ENCODE data around the gene MPPED1.

MPPED1 gene

GRCh38 chr22:43425976-43426785 is 14.4 kb downstream of the MPPED1 start:
- no peak for FAIRE-seq
- no peak for TF ChIP-seq TAF1 (IDR thresholded peaks at IDR 0.05; ENCODE audit: low read depth, low read length)
- no peak for TF ChIP-seq POLR2A (IDR thresholded peaks at IDR 0.05; ENCODE audit: low read depth, low read length)
- TF ChIP-seq PAX5 (IDR thresholded peaks at IDR 0.05; ENCODE audit: insufficient read depth, low read length, severe bottlenecking): no peak
- TF ChIP-seq POLR2AphosphoS5 (IDR thresholded peaks at IDR 0.05; ENCODE audit: low read depth, low read length): no peak
- TF ChIP-seq SPI1 (IDR thresholded peaks at IDR 0.05; ENCODE audit: low read depth, low read length): no peak
- TF ChIP-seq POU2F2 (IDR thresholded peaks at IDR 0.05; ENCODE audit: low read depth, low read length): no peak

GRCh38 chr22:43426816-43427215 is 15.0 kb downstream of the MPPED1 start:
- FAIRE-seq (no peak), DNase-seq (ENCODE audit: insufficient read length, low spot score) (no peak)
- TF ChIP-seq POLR2AphosphoS5 (IDR thresholded peaks at IDR 0.05; ENCODE audit: low read depth, low read length) (no peak), POLR2A (IDR thresholded peaks at IDR 0.05; ENCODE audit: low read depth, low read length) (no peak), SPI1 (IDR thresholded peaks at IDR 0.05; ENCODE audit: low read depth, low read length) (no peak), POU2F2 (IDR thresholded peaks at IDR 0.05; ENCODE audit: low read depth, low read length) (no peak), TAF1 (IDR thresholded peaks at IDR 0.05; ENCODE audit: low read depth, low read length) (no peak), PAX5 (IDR thresholded peaks at IDR 0.05; ENCODE audit: insufficient read depth, low read length, severe bottlenecking) (no peak)

More at GRCh38 chr22:43425976-43426785, 14.4 kb downstream of the MPPED1 start:
- no peak for DNase-seq (ENCODE audit: insufficient read length, low spot score)

DNA sequence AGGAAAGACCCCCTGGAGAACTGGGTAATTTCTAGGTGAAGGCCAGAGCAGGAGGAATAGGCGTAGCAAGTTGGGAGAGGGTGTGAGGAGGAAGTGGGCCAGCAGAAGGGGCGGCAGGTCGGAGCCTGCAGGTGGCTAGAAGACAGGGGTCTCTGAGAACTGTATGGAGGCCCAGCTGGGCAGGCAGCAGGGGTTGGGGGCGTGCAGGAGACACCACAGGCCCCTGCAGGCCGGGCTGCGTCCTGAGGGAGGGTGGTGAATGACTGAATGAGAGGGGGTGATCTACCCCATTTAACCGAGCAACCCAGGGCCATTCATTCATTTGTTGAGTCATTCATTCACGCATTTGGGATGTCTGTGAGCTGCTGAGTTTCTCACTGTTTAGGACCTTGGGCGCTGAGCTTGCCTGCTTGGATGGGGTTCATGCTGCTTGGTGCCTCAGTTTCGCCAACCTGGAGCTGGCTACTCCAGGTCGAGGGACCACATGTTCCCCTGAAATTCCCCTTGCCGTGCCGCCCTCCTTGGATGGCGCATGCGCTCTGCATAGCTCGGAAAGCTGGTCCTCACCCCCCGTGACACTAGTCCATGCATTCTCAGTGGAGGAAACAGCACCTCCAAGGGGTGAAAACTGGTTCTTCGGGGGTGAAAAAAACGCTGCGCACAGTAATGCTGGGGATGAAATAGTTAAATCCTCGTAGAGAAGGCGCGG is 15.6 kb downstream of the MPPED1 start:
- TF ChIP-seq POLR2A (IDR thresholded peaks at IDR 0.05; ENCODE audit: low read depth, low read length): no peak
- no peak for TF ChIP-seq TAF1 (IDR thresholded peaks at IDR 0.05; ENCODE audit: low read depth, low read length)
- TF ChIP-seq POU2F2 (IDR thresholded peaks at IDR 0.05; ENCODE audit: low read depth, low read length): no peak
- TF ChIP-seq SPI1 (IDR thresholded peaks at IDR 0.05; ENCODE audit: low read depth, low read length): no peak
- no peak for TF ChIP-seq POLR2AphosphoS5 (IDR thresholded peaks at IDR 0.05; ENCODE audit: low read depth, low read length)
- no peak for TF ChIP-seq PAX5 (IDR thresholded peaks at IDR 0.05; ENCODE audit: insufficient read depth, low read length, severe bottlenecking)
- FAIRE-seq: no peak
- DNase-seq (ENCODE audit: insufficient read length, low spot score): no peak

DNA sequence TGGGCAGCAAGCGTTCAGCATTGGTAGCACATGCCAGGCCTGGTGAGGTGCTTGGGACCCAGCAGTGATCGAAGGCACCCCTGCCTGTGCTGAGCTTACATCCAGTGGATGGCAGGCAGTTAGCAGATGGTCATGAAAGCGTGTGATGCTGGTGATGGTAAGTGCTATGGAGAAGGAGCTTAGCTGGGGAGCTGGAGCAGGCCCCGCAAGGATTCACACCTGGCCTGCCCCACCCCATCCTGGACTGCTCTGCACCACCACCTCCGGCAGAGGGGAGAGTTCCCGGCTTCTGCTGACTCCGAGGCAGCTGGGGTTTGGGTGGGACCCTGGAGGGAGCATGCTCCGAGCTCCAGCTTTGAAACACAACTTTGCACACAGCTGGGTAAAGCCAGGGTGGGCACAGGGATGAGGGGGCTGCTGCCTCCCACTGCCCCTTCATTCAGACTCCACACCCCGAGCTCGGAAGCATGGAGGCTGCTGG is 16.2 kb downstream of the MPPED1 start:
- TF ChIP-seq TAF1 (IDR thresholded peaks at IDR 0.05; ENCODE audit: low read depth, low read length) (no peak), SPI1 (IDR thresholded peaks at IDR 0.05; ENCODE audit: low read depth, low read length) (no peak), POLR2AphosphoS5 (IDR thresholded peaks at IDR 0.05; ENCODE audit: low read depth, low read length) (no peak)
- no peak for DNase-seq (ENCODE audit: insufficient read length, low spot score)
- FAIRE-seq: no peak

GRCh38 chr22:43428521-43428920 is 16.7 kb downstream of the MPPED1 start:
- TF ChIP-seq POLR2AphosphoS5 (IDR thresholded peaks at IDR 0.05; ENCODE audit: low read depth, low read length): no peak
- FAIRE-seq: no peak
- no peak for DNase-seq (ENCODE audit: insufficient read length, low spot score)

- no peak for TF ChIP-seq SPI1 (IDR thresholded peaks at IDR 0.05; ENCODE audit: low read depth, low read length)
- no peak for TF ChIP-seq PAX5 (IDR thresholded peaks at IDR 0.05; ENCODE audit: insufficient read depth, low read length, severe bottlenecking)
- no peak for TF ChIP-seq POU2F2 (IDR thresholded peaks at IDR 0.05; ENCODE audit: low read depth, low read length)
- no peak for TF ChIP-seq POLR2AphosphoS5 (IDR thresholded peaks at IDR 0.05; ENCODE audit: low read depth, low read length)
- no peak for TF ChIP-seq TAF1 (IDR thresholded peaks at IDR 0.05; ENCODE audit: low read depth, low read length)
- TF ChIP-seq POLR2A (IDR thresholded peaks at IDR 0.05; ENCODE audit: low read depth, low read length): no peak
- FAIRE-seq (no peak), DNase-seq (ENCODE audit: insufficient read length, low spot score) (no peak)
Measured at GRCh38 chr22:43429426-43429825, 17.6 kb downstream of the MPPED1 start.

DNA sequence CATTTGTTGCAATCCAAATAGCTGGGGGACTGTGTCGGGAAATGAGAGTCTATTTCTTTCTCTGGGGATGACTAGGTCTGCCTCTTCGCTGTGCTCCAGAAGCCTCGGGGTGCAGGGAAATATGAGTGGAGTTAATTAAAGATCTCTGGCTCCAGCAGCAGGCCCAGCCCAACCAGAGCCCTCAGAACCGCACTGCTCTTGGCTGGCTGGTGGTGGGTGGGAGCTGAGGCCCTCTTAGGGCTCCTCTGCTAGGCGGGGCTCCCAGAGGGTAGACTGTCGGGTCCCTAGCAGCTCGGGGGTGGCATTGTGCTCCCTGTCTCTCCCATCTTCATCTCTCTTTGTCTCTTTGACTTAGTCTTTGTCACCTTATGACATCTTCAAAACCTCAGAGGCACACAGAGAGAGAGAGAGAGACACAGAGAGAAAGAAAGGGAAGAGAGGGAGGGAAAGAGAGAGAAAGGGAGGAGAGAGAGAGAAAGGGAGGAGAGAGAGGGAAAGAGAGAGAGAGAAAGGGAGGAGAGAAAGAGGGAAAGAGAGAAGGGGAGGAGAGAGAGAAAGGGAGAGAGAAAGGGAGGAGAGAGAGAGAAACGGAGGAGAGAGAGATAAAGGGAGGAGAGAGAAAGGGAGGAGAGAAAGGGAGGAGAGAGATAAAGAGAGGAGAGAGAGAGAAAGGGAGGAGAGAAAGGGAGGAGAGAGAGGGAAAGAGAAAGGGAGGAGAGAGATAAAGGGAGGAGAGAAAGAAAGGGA is 20.2 kb downstream of the MPPED1 start:
- no peak for FAIRE-seq
- TF ChIP-seq TAF1 (IDR thresholded peaks at IDR 0.05; ENCODE audit: low read depth, low read length): no peak
- no peak for DNase-seq (ENCODE audit: insufficient read length, low spot score)

DNA sequence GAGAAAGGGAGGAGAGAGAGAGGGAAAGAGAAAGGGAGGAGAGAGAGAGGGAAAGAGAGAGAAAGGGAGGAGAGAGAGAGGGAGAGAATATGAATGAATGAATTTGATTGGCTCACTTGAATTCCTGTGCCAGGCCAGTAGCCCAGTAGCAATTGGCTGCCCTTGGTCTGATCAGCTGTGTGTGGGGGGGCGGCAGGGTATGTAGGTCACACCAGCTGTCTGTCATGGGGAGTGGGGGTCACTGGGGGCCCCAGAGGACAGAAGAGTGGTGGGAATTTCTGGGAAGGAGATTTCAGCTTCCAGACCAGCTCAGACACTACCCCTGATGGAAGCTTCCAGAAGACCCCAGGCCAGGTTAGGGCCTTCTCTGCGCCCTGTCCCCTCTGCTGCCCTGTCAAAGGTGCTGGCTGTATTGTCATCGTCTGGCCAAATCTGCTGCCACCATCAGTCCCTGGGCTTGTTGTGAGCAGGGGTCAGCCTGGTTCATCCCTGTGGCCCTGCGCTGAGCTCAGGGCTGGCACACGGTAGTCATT is 21.1 kb downstream of the MPPED1 start:
- no peak for DNase-seq (ENCODE audit: insufficient read length, low spot score)
- TF ChIP-seq POU2F2 (IDR thresholded peaks at IDR 0.05; ENCODE audit: low read depth, low read length): no peak
- no peak for TF ChIP-seq SPI1 (IDR thresholded peaks at IDR 0.05; ENCODE audit: low read depth, low read length)
- TF ChIP-seq POLR2A (IDR thresholded peaks at IDR 0.05; ENCODE audit: low read depth, low read length): no peak
- no peak for TF ChIP-seq PAX5 (IDR thresholded peaks at IDR 0.05; ENCODE audit: insufficient read depth, low read length, severe bottlenecking)
- no peak for FAIRE-seq

- TF ChIP-seq POLR2AphosphoS5 (IDR thresholded peaks at IDR 0.05; ENCODE audit: low read depth, low read length): no peak
- no peak for TF ChIP-seq SPI1 (IDR thresholded peaks at IDR 0.05; ENCODE audit: low read depth, low read length)
- no peak for TF ChIP-seq POU2F2 (IDR thresholded peaks at IDR 0.05; ENCODE audit: low read depth, low read length)
- no peak for TF ChIP-seq TAF1 (IDR thresholded peaks at IDR 0.05; ENCODE audit: low read depth, low read length)
- TF ChIP-seq PAX5 (IDR thresholded peaks at IDR 0.05; ENCODE audit: insufficient read depth, low read length, severe bottlenecking): no peak
- no peak for TF ChIP-seq POLR2A (IDR thresholded peaks at IDR 0.05; ENCODE audit: low read depth, low read length)
- DNase-seq (ENCODE audit: insufficient read length, low spot score) (no peak), FAIRE-seq (no peak)
Measured at GRCh38 chr22:43433451-43434274, 21.8 kb downstream of the MPPED1 start.

All from GM12891 (cell line).